Middle frontal gyrus (tissue), 1 donor: ENCODE results near the gene GRIA1.
"Not testable (repeated sequence)": the region's sequence is repeated elsewhere in the genome, so short reads cannot be mapped to it uniquely, and the experiment has no call there.

Experiments used
- DNase-seq: peaks from one replicate; pipeline ENCODE4 v3.0.0-alpha.2; 2015; ENCODE audit warnings: low spot score; ENCODE audit errors: extremely low spot score

GRIA1 gene

GRCh38 chr5:153717287-153717686 is 226.8 kb downstream of the GRIA1 start:
- DNase-seq: no peak

- no peak for DNase-seq
Measured at GRCh38 chr5:153718713-153719112, 228.2 kb downstream of the GRIA1 start.

- DNase-seq: no peak
Measured at GRCh38 chr5:153719324-153719723, 228.9 kb downstream of the GRIA1 start.

GRCh38 chr5:153723022-153723610 is 232.6 kb downstream of the GRIA1 start:
- DNase-seq: not testable (repeated sequence)

GRCh38 chr5:153742060-153742459 is 251.6 kb downstream of the GRIA1 start:
- no peak for DNase-seq

- DNase-seq: no peak
Measured at GRCh38 chr5:153744751-153745150, 254.3 kb downstream of the GRIA1 start.

- no peak for DNase-seq
Measured at GRCh38 chr5:153745778-153746395, 255.4 kb downstream of the GRIA1 start.

GRCh38 chr5:153746440-153746839 is 256.0 kb downstream of the GRIA1 start:
- no peak for DNase-seq

GRCh38 chr5:153748823-153749222 is 258.4 kb downstream of the GRIA1 start:
- DNase-seq: no peak

GRCh38 chr5:153749960-153750359 is 259.5 kb downstream of the GRIA1 start:
- DNase-seq: no peak

GRCh38 chr5:153751251-153751650 is 260.8 kb downstream of the GRIA1 start:
- DNase-seq: no peak

GRCh38 chr5:153752890-153753289 is 262.4 kb downstream of the GRIA1 start:
- DNase-seq: no peak

- DNase-seq: no peak
Measured at GRCh38 chr5:153753645-153754432, 263.4 kb downstream of the GRIA1 start.

- DNase-seq: no peak
Measured at GRCh38 chr5:153755913-153756500, 265.5 kb downstream of the GRIA1 start.

GRCh38 chr5:153756540-153756939 is 266.1 kb downstream of the GRIA1 start:
- no peak for DNase-seq

GRCh38 chr5:153765987-153766386 is 275.5 kb downstream of the GRIA1 start:
- no peak for DNase-seq

- no peak for DNase-seq
Measured at GRCh38 chr5:153767221-153768188, 277.0 kb downstream of the GRIA1 start.

GRCh38 chr5:153770066-153770465 is 279.6 kb downstream of the GRIA1 start:
- no peak for DNase-seq

- DNase-seq: no peak
Measured at GRCh38 chr5:153774686-153775085, 284.2 kb downstream of the GRIA1 start.

GRCh38 chr5:153775923-153776322 is 285.5 kb downstream of the GRIA1 start:
- no peak for DNase-seq
